RPMI7951 (cell line): ENCODE data around the gene TAF5. TPM values are rescaled to one million over a fixed set of nuclear protein-coding genes. Genes with fewer than 3 reads are reported as not detected.
A peak's percentile ranks its signal among the peaks of the same experiment; 100 is the strongest.
"Not testable (repeated sequence)": the region's sequence is repeated elsewhere in the genome, so short reads cannot be mapped to it uniquely, and the experiment has no call there.

ENCODE experiments used
- DNase-seq: peaks from one replicate; pipeline ENCODE4 v3.0.0-alpha.2; 2012; ENCODE audit warnings: low read depth
- total RNA-seq: library from RNA; depleted of rRNA; stranded (reverse); fragments of >200 nt; shearing (Covaris generic); gene quantifications from 2 replicates; pipeline ENCODE4 v1.2.3, GENCODE V29; 2014; rRNA removed

Gene TAF5
- total RNA-seq, 1 experiment from 2014 or later = 8.4 TPM

GRCh38 chr10:103413564-103413963 lies 45.8 kb downstream of the TAF5 start:
- DNase-seq = no peak

GRCh38 chr10:103415581-103415980 lies 47.8 kb downstream of the TAF5 start:
- no peak for DNase-seq

- peak; percentile 57 for DNase-seq
Observed at GRCh38 chr10:103416436-103417147, 48.8 kb downstream of the TAF5 start.

GRCh38 chr10:103417148-103417469 lies 49.3 kb downstream of the TAF5 start:
- DNase-seq = not testable (repeated sequence)

- no peak for DNase-seq
Observed at GRCh38 chr10:103417601-103418000, 49.8 kb downstream of the TAF5 start.

GRCh38 chr10:103419101-103419500 lies 51.3 kb downstream of the TAF5 start:
- no peak for DNase-seq

GRCh38 chr10:103423748-103424147 lies 56.0 kb downstream of the TAF5 start:
- DNase-seq = no peak

GRCh38 chr10:103427866-103428265 lies 60.1 kb downstream of the TAF5 start:
- no peak for DNase-seq

- no peak for DNase-seq
Observed at GRCh38 chr10:103428989-103429643, 61.3 kb downstream of the TAF5 start.

- no peak for DNase-seq
Observed at GRCh38 chr10:103429647-103430046, 61.9 kb downstream of the TAF5 start.

- DNase-seq = no peak
Observed at GRCh38 chr10:103431902-103432301, 64.1 kb downstream of the TAF5 start.

GRCh38 chr10:103433858-103434257 lies 66.1 kb downstream of the TAF5 start:
- peak; percentile 57 for DNase-seq

Other genes starting within 250 kb of the TAF5 start
- gene NT5C2, start 174.7 kb upstream of the TAF5 start, total RNA-seq = 24.1 and 26.9 TPM in 2 replicates
- gene RPEL1, start 122.1 kb upstream of the TAF5 start, total RNA-seq = 0.10 and 0.12 TPM in 2 replicates
- 7.9 and 10.3 TPM in 2 replicates for gene INA, start 90.8 kb upstream of the TAF5 start, total RNA-seq
- 15.1 and 15.4 TPM in 2 replicates for gene PCGF6, start 16.8 kb upstream of the TAF5 start, total RNA-seq
- 586 and 602 TPM in 2 replicates for gene ATP5MK, start 28.5 kb downstream of the TAF5 start, total RNA-seq
- gene PDCD11, start 28.6 kb downstream of the TAF5 start, total RNA-seq = 15.3 and 18.1 TPM in 2 replicates
- 1.9 and 3.1 TPM in 2 replicates for gene CALHM2, start 84.4 kb downstream of the TAF5 start, total RNA-seq
- not detected in 2 replicates for gene CALHM1, start 90.9 kb downstream of the TAF5 start, total RNA-seq
- gene CALHM3, start 111.3 kb downstream of the TAF5 start, total RNA-seq = 6.8 and 8.2 TPM in 2 replicates
- not detected in 2 replicates for gene NEURL1, start 125.7 kb downstream of the TAF5 start, total RNA-seq